Measurements from ENCODE around the gene ZC3H10. TPM values are rescaled to one million over a fixed set of nuclear protein-coding genes. Genes with fewer than 3 reads are reported as not detected.

ZC3H10 gene
- total RNA-seq, 1 donor from 2014 or later, result 11.6 TPM

- peaks cover 6% of the 10 kb centered on the region for H3K4me1 Mint-ChIP-seq (ENCODE audit: unreplicated experiment)
- H3K27ac Mint-ChIP-seq, result no peak overlapping the region
- DNase-seq (ENCODE audit: extremely low spot score, unreplicated experiment), result no peak
- no peaks in the 10 kb centered on the region for H3K27me3 Mint-ChIP-seq
- TF ChIP-seq CTCF (conservative IDR thresholded peaks at IDR 0.05), result no peak
- H3K36me3 Mint-ChIP-seq, result peaks cover 38% of the 10 kb centered on the region
- no peaks in the 10 kb centered on the region for H3K9me3 Mint-ChIP-seq
- no peak overlapping the region for H3K4me3 Mint-ChIP-seq
Observed at GRCh38 chr12:56141946-56142784, 24.1 kb downstream of the ZC3H10 start.

GRCh38 chr12:56143217-56143616, 25.2 kb downstream of the ZC3H10 start:
- Mint-ChIP-seq H3K4me1 (ENCODE audit: unreplicated experiment) (peaks cover 6% of the 10 kb centered on the region), H3K9me3 (no peaks in the 10 kb centered on the region), H3K27ac (no peak overlapping the region), H3K36me3 (peaks cover 33% of the 10 kb centered on the region), H3K27me3 (no peaks in the 10 kb centered on the region), H3K4me3 (no peak overlapping the region)
- DNase-seq (ENCODE audit: extremely low spot score, unreplicated experiment), result no peak
- TF ChIP-seq CTCF (conservative IDR thresholded peaks at IDR 0.05), result no peak

GRCh38 chr12:56143870-56144269, 25.8 kb downstream of the ZC3H10 start:
- Mint-ChIP-seq H3K27me3 (no peaks in the 10 kb centered on the region), H3K36me3 (peaks cover 27% of the 10 kb centered on the region), H3K4me1 (ENCODE audit: unreplicated experiment) (peaks cover 6% of the 10 kb centered on the region), H3K27ac (no peak overlapping the region), H3K4me3 (no peak overlapping the region), H3K9me3 (no peaks in the 10 kb centered on the region)
- TF ChIP-seq CTCF (conservative IDR thresholded peaks at IDR 0.05), result no peak
- no peak for DNase-seq (ENCODE audit: extremely low spot score, unreplicated experiment)

- peaks cover 23% of the 10 kb centered on the region for H3K36me3 Mint-ChIP-seq
- no peak for TF ChIP-seq CTCF (conservative IDR thresholded peaks at IDR 0.05)
Observed at GRCh38 chr12:56145217-56145616, 27.2 kb downstream of the ZC3H10 start.

GRCh38 chr12:56146492-56147460, 28.7 kb downstream of the ZC3H10 start:
- Mint-ChIP-seq H3K27me3 (no peaks in the 10 kb centered on the region), H3K36me3 (peaks cover 13% of the 10 kb centered on the region), H3K27ac (peak overlapping the region; percentile 77), H3K4me3 (peak overlapping the region; percentile 17), H3K4me1 (ENCODE audit: unreplicated experiment) (peaks cover 18% of the 10 kb centered on the region), H3K9me3 (no peaks in the 10 kb centered on the region)
- no peak for DNase-seq (ENCODE audit: extremely low spot score, unreplicated experiment)
- no peak for TF ChIP-seq CTCF (conservative IDR thresholded peaks at IDR 0.05)

More at GRCh38 chr12:56145217-56145616, 27.2 kb downstream of the ZC3H10 start:
- Mint-ChIP-seq H3K4me3 (no peak overlapping the region), H3K9me3 (no peaks in the 10 kb centered on the region), H3K4me1 (ENCODE audit: unreplicated experiment) (peaks cover 6% of the 10 kb centered on the region), H3K27me3 (no peaks in the 10 kb centered on the region), H3K27ac (no peak overlapping the region)
- DNase-seq (ENCODE audit: extremely low spot score, unreplicated experiment), result no peak
